ENCODE results near the gene ACP4.

ACP4 gene

GRCh38 chr19:50784710-50785109 lies 5.5 kb upstream of the ACP4 start:
- Histone ChIP-seq H3K36me3 (ENCODE audit: insufficient read depth, low read length) (no peaks in the 10 kb centered on the region), H3K4me1 (ENCODE audit: insufficient read depth, low read length) (peaks cover 2% of the 10 kb centered on the region; the same call in 1 of the 2 replicates), H3K9ac (ENCODE audit: low read depth, low read length) (no peak overlapping the region), H3K9me3 (ENCODE audit: control insufficient read depth, insufficient read depth, low read length) (no peaks in the 10 kb centered on the region)

GRCh38 chr19:50785329-50785728 lies 4.9 kb upstream of the ACP4 start:
- no peaks in the 10 kb centered on the region for H3K9me3 ChIP-seq (ENCODE audit: control insufficient read depth, insufficient read depth, low read length)
- H3K36me3 ChIP-seq (ENCODE audit: insufficient read depth, low read length) = no peaks in the 10 kb centered on the region
- no peaks in the 10 kb centered on the region for H3K4me1 ChIP-seq (ENCODE audit: insufficient read depth, low read length)
- H3K9ac ChIP-seq (ENCODE audit: low read depth, low read length) = no peak overlapping the region

GRCh38 chr19:50790922-50791467 lies 780 bp downstream of the ACP4 start:
- H3K9me3 ChIP-seq (ENCODE audit: control insufficient read depth, insufficient read depth, low read length) = no peaks in the 10 kb centered on the region
- H3K4me1 ChIP-seq (ENCODE audit: insufficient read depth, low read length) = peaks cover 9% of the 10 kb centered on the region
- no peak overlapping the region for H3K9ac ChIP-seq (ENCODE audit: low read depth, low read length)
- no peaks in the 10 kb centered on the region for H3K36me3 ChIP-seq (ENCODE audit: insufficient read depth, low read length)

- Histone ChIP-seq H3K9me3 (ENCODE audit: control insufficient read depth, insufficient read depth, low read length) (no peaks in the 10 kb centered on the region), H3K9ac (ENCODE audit: low read depth, low read length) (no peak overlapping the region), H3K36me3 (ENCODE audit: insufficient read depth, low read length) (no peaks in the 10 kb centered on the region), H3K4me1 (ENCODE audit: insufficient read depth, low read length) (peaks cover 9% of the 10 kb centered on the region)
Observed at GRCh38 chr19:50791594-50792271, 1.5 kb downstream of the ACP4 start.

GRCh38 chr19:50792272-50793250 lies 2.3 kb downstream of the ACP4 start:
- H3K9ac ChIP-seq (ENCODE audit: low read depth, low read length) = no peak overlapping the region
- H3K9me3 ChIP-seq (ENCODE audit: control insufficient read depth, insufficient read depth, low read length) = no peaks in the 10 kb centered on the region
- peaks cover 9% of the 10 kb centered on the region for H3K4me1 ChIP-seq (ENCODE audit: insufficient read depth, low read length)

GRCh38 chr19:50793558-50794065 lies 3.4 kb downstream of the ACP4 start:
- Histone ChIP-seq H3K4me1 (ENCODE audit: insufficient read depth, low read length) (peaks cover 9% of the 10 kb centered on the region), H3K36me3 (ENCODE audit: insufficient read depth, low read length) (0 out of 2 replicates have a peak, but pooled peaks cover 6% of the 10 kb centered on the region), H3K9me3 (ENCODE audit: control insufficient read depth, insufficient read depth, low read length) (no peaks in the 10 kb centered on the region), H3K9ac (ENCODE audit: low read depth, low read length) (no peak overlapping the region)

More at GRCh38 chr19:50792272-50793250, 2.3 kb downstream of the ACP4 start:
- 0 out of 2 replicates have a peak, but pooled peaks cover 1% of the 10 kb centered on the region for H3K36me3 ChIP-seq (ENCODE audit: insufficient read depth, low read length)

- H3K9ac ChIP-seq (ENCODE audit: low read depth, low read length) = no peak overlapping the region
- H3K4me1 ChIP-seq (ENCODE audit: insufficient read depth, low read length) = peaks cover 9% of the 10 kb centered on the region
- no peaks in the 10 kb centered on the region for H3K9me3 ChIP-seq (ENCODE audit: control insufficient read depth, insufficient read depth, low read length)
- 0 out of 2 replicates have a peak, but pooled peaks cover 6% of the 10 kb centered on the region for H3K36me3 ChIP-seq (ENCODE audit: insufficient read depth, low read length)
Observed at GRCh38 chr19:50794074-50794875, 4.1 kb downstream of the ACP4 start.

- H3K9me3 ChIP-seq (ENCODE audit: control insufficient read depth, insufficient read depth, low read length) = no peaks in the 10 kb centered on the region
- no peak overlapping the region for H3K9ac ChIP-seq (ENCODE audit: low read depth, low read length)
- peaks cover 9% of the 10 kb centered on the region for H3K4me1 ChIP-seq (ENCODE audit: insufficient read depth, low read length)
- H3K36me3 ChIP-seq (ENCODE audit: insufficient read depth, low read length) = peaks cover 9% of the 10 kb centered on the region
Observed at GRCh38 chr19:50794876-50795663, 4.9 kb downstream of the ACP4 start.

- H3K4me1 ChIP-seq (ENCODE audit: insufficient read depth, low read length) = peaks cover 9% of the 10 kb centered on the region
- peaks cover 13% of the 10 kb centered on the region for H3K36me3 ChIP-seq (ENCODE audit: insufficient read depth, low read length)
- no peak overlapping the region for H3K9ac ChIP-seq (ENCODE audit: low read depth, low read length)
- H3K9me3 ChIP-seq (ENCODE audit: control insufficient read depth, insufficient read depth, low read length) = no peaks in the 10 kb centered on the region
Observed at GRCh38 chr19:50795664-50796073, 5.5 kb downstream of the ACP4 start.

DNA sequence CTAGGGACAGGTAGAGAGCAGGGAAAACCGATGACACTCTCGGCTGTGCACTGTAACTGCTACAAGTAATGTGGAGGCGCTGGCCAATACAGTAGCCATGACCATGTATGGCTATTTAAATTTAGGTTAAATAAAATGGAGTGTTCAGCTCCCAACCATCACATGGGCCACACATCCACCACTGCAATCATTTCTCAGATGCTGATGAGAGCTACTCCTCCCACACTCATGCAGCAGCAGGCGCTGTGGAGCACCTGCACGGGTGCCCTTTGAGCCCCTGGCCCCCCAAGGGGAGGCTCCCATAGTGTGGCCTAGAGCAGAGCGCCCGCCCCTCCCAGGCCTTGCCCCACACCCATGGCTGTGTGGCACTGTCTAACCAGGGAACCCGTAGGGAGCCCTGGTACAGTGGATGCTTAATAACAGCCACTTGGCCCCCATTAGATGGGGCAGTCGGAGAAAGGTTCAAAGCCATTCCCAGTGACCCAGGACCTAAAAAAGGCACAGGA lies 6.0 kb downstream of the ACP4 start:
- peaks cover 9% of the 10 kb centered on the region for H3K4me1 ChIP-seq (ENCODE audit: insufficient read depth, low read length)
- no peaks in the 10 kb centered on the region for H3K9me3 ChIP-seq (ENCODE audit: control insufficient read depth, insufficient read depth, low read length)
- peaks cover 18% of the 10 kb centered on the region for H3K36me3 ChIP-seq (ENCODE audit: insufficient read depth, low read length)
- no peak overlapping the region for H3K9ac ChIP-seq (ENCODE audit: low read depth, low read length)

DNA sequence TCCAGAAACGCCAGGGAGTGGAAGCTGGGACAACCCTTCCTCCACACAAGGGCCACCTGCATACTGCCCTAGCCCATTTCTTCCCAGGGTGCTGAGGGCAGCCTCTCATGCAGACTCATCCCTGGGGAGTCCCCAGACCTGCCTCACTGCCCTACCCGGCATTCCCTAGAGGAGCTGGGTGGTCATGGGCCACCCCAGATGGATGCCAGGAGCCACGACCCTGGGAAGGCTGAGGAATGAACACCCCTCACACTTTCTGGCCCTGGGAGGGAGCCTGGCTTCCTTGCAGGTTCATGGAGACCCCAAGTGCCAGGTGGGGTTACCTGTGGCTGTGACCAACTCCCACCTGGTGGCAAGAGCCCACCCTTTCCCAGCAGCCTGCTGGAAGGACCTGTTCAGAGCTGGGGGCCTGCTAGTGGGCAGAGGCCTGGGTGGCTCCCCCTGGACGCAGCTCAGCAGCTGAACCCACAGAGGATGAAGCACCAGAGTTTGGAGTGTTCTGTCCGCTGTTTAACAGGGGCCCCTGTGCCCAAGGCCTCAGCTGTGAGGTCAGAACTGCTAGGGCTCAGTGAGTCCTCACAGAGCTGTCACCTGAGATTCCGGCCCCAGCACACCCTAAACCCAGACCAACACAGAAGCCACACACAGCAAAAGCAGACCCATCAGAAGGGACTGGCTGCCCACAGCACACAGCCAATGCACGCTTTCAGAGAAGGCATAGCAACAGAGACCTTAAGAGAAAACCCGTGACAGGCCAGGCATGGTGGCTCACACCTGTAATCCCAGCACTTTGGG lies 6.6 kb downstream of the ACP4 start:
- peaks cover 9% of the 10 kb centered on the region for H3K4me1 ChIP-seq (ENCODE audit: insufficient read depth, low read length)
- H3K9me3 ChIP-seq (ENCODE audit: control insufficient read depth, insufficient read depth, low read length) = no peaks in the 10 kb centered on the region
- peaks cover 22% of the 10 kb centered on the region for H3K36me3 ChIP-seq (ENCODE audit: insufficient read depth, low read length)
- no peak overlapping the region for H3K9ac ChIP-seq (ENCODE audit: low read depth, low read length)

DNA sequence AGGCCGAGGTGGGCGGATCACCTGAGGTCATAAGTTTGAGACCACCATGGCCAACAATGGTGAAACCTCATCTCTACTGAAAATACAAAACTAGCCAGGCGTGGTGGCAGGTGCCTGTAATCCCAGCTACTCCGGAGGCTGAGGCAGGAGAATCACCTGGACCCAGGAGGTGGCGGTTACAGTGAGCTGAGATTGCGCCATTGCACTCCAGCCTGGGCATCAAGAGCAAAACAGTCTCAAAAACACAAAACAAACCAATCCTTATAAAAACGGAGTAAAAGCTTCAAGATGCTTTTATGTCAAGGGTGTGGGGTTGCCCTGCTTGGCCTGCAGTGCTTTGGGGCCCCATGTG lies 7.2 kb downstream of the ACP4 start:
- Histone ChIP-seq H3K4me1 (ENCODE audit: insufficient read depth, low read length) (peaks cover 9% of the 10 kb centered on the region), H3K36me3 (ENCODE audit: insufficient read depth, low read length) (peaks cover 25% of the 10 kb centered on the region), H3K9ac (ENCODE audit: low read depth, low read length) (no peak overlapping the region), H3K9me3 (ENCODE audit: control insufficient read depth, insufficient read depth, low read length) (no peaks in the 10 kb centered on the region)
